Left renal pelvis (tissue), 4 donors: ENCODE data around the gene SIRT3. TPM values are rescaled to one million over a fixed set of nuclear protein-coding genes. Genes with fewer than 3 reads are reported as not detected.

ENCODE experiments used
- DNase-seq, 4 donors: peaks; one replicate each; pipeline ENCODE4 v3.0.0-alpha.2; 2013; ENCODE audit warnings: low read depth in 4 of 4, low spot score in 3 of 4
- polyA plus RNA-seq, 4 donors: library from polyadenylated mRNA; unstranded; fragments of 120-200 nt; gene quantifications; one replicate each; pipeline ENCODE4 v1.2.1, GENCODE V29; 2013; ENCODE audit not compliant: insufficient read length in 4 of 4

Gene SIRT3
- 10 to 100 TPM; 22.6 to 38.2 (median 25.7) TPM for polyA plus RNA-seq

DNA sequence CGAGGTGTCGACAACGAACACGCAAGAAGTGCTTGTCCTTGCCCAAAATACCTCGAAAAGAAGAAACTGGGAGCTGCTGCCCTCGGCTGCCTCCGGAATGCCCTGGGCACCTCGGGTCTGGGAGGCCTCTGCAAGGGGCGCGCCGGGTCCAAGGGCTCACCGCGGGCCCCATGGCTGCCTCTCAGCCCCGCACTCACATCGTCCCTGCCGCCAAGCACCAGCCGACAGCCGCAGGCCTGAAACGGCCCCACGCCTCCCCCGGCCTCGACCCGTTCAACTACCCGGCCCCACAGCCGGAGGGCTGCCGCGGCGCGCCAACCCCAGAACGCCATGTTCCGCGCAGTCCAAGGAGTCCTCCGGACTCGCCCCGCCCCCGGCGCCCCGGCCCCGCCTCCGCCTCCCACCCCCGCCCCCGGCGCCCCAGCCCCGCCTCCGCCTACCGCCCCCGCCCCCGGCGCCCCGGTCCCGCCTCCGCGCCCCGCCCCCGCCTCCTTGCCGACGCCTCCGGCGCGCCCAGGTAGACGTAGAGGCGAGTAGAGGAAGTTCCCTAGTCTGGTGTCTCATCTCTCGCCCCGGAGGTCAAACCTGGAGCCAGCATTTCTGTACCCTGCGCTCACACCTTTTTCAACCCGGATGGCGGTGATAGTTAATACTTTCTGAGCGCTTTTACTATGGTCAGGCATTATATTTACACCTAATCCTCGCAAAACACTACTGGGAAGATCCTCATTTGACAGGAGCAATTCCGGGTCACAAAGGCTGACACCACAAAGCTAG lies at the start of gene SIRT3:
TSS of gene SIRT3 (minus strand) at position 346 of the 777 bp plus-strand sequence. CDS start at position 332, 14 bp downstream.
- DNase-seq, result peak; percentile 55 to 64 (median 58)

DNA sequence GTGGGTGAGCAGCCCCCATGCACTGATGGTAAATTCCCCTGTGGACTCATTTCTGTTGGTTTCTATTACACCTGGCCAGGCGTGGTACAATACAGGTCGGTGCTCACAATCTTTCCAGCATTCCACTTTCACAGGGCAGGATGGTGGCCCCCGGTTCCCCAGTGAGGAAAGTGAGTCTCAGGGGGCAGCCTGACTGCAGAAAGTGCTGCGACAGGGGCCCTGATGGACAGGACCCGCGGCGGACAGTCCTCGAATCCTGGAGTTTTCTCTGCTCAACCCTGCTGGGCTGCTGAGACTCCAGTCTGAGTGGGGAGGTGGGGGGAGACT lies 49.7 kb upstream of the SIRT3 start:
- DNase-seq, result no peak

DNA sequence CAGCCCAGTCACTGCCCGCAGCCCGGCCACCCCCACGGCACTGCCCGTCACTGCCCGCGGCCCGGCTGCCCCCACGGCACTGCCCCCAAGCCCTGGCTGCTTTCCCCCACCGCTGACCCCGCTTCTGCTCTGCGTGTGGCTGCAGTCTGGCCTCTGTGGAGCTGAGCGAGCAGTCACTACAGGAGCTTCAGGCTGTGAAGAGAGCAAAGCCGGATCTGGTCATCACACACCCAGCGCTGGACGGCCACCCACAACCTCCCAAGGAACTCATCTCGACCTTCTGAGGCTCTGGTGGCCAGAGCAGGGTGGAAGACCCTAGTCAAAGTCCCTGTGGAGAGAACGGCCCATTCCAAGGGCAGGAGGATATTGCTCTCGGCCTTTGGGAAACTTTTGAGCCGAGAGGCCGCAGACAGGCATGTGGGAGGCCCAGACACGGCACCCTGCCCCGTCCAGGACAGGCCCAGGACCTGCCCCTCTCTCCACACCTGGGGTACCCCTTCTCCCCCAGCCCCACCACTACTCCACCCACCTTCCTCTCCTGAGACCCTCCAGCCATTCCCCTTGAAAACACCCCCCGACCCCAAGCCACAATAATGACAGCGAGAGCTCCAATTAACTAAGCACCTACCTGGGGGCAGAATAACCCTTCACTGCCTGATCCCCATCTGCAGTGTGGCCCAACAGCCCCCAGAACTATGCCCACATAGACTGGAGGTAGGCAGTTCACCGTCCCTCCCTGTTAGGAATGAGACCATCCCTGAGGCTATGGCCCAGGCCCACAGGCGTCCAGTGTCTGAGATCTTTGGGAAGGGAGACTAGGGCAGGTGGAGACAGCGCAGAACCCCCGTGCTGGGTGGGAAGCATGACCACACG lies 49.1 kb upstream of the SIRT3 start:
- no peak for DNase-seq

DNA sequence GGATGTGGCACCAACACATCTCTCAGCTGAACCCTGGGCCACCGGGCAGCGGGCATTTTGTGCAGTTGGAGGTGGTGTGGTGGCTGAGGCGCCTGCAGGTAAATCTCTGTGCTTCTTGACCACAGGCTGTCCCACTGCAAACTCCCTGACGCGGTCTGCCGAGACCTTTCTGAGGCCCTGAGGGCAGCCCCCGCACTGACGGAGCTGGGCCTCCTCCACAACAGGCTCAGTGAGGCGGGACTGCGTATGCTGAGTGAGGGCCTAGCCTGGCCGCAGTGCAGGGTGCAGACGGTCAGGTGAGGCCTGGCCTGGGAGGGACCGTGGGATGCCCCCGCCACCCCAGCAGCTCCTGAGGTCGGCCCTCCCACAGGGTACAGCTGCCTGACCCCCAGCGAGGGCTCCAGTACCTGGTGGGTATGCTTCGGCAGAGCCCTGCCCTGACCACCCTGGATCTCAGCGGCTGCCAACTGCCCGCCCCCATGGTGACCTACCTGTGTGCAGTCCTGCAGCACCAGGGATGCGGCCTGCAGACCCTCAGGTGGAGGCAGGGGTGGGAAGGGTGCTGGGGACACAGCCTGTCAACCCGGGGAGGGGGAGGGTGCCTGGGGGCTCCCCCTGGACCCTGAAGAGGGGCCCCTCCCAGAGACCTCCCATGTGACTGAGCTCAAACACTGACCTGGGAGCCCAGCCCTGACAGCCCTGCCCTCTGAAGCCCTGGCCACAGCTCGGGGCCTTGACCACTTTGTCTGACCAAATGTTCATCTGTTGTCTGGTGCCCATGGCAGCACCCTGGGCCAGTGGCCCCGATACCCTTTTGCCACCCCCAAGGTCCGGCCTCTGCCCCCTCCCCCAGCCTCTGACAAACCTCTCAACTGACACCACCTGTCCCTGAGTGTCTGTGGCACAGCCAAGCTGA lies 48.2 kb upstream of the SIRT3 start:
- no peak for DNase-seq

DNA sequence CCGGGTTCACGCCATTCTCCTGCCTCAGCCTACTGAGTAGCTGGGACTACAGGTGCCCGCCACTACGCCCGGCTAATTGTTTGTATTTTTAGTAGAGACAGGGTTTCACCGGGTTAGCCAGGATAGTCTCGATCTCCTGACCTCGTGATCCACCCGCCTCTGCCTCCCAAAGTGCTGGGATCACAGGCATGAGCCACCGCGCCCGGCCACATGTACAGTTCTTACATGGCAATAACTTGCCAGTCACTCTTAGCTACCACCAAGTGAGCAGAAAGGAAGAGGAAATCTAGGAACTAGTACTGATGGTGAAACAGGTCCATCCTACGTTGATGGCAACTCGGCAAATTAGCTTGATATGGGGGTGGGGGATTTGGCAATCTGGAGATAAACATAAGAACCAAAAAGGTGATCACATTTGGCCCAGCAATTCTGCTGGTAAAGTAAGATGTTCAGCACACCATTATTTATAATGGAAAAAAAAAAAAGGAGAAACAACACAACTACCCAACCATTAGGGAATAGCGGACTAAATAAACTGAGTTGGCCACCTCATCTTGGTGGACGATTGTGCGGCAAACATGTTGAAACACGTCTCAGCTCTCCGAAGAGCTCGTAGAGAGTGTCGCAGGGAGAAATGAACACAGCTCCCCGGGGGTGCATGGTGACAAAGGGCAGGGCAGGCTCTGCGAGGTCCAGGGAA lies 47.4 kb upstream of the SIRT3 start:
- no peak for DNase-seq

DNA sequence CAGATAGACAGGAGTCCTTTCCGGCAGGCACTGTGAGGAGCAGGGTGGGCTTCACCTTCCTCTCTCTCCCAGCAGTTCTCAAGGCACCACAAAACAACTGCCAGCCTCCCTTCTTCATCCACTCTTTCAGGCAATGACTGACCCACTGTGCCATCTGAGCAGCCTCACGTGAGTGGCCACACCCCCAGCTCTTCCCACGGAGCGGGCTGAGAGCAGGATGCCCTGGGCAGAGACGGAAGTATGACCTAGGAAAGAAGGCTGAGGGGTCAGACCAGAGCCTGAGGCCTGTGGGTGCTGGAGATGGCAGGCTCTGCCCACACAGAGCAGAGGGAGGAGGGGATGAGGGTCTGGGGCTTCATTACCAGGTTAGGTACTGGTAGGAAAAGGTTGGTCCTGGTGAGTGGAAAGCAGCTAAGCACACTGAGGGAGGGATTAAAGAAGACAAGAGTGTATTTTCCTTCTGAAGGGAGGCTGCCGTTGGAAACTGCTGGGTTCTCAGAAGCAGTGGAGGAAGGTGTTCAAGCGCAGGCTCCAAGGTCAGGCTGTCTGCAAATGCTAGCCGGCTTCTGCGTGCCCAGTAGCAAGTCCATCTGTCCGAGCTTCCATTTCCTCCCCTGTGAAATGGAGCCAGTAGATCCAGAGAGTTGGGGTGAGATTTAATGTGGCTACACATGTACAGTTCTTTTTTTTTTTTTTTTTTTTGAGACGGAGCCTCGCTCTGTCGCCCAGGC lies 46.7 kb upstream of the SIRT3 start:
- no peak for DNase-seq

DNA sequence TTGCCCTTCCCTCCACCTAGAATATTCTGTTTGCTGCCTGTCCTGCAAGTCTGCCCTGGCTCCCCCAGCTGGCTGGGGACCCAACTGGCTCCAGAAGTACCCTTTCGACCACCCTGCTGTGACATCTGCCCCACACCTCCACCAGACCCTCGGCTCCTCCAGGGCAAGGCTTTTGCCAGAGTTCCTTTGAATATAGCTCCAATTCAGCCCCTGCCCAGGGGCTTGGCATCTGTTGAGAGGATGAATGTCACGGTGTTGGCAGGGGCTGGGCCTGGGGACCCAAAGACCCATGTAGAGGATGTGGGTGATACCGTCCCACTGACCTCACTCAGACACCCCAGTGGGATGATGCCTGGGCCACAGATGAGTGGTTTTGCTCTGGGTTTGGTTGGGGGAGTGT lies 46.0 kb upstream of the SIRT3 start:
- DNase-seq, result no peak

DNA sequence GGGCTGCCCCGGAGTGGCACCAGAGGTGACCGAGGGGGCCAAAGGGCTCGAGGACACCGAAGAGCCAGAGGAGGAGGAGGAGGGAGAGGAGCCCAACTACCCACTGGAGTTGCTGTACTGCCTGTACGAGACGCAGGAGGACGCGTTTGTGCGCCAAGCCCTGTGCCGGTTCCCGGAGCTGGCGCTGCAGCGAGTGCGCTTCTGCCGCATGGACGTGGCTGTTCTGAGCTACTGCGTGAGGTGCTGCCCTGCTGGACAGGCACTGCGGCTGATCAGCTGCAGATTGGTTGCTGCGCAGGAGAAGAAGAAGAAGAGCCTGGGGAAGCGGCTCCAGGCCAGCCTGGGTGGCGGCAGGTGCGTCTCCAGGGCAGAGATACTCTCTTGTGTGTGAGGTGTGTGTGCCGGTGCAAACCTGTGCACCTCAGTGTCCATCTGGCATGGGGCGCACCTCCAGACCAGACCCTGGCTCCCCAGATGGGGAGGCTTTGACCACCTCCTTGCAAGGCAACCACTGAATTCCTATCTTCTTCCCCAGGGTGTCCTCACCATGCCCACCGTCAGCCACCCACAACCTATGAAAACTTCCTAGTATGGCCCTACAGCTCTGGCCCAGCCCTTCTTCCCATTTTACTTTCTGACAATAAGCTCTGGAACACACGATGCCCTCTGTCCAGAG lies 45.5 kb upstream of the SIRT3 start:
- no peak for DNase-seq

DNA sequence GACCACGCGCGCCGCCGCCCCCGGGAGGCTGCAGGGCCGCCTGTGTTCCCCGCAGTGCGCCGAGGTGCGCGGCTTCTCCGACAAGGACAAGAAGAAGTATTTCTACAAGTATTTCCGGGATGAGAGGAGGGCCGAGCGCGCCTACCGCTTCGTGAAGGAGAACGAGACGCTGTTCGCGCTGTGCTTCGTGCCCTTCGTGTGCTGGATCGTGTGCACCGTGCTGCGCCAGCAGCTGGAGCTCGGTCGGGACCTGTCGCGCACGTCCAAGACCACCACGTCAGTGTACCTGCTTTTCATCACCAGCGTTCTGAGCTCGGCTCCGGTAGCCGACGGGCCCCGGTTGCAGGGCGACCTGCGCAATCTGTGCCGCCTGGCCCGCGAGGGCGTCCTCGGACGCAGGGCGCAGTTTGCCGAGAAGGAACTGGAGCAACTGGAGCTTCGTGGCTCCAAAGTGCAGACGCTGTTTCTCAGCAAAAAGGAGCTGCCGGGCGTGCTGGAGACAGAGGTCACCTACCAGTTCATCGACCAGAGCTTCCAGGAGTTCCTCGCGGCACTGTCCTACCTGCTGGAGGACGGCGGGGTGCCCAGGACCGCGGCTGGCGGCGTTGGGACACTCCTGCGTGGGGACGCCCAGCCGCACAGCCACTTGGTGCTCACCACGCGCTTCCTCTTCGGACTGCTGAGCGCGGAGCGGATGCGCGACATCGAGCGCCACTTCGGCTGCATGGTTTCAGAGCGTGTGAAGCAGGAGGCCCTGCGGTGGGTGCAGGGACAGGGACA lies 44.8 kb upstream of the SIRT3 start:
- no peak for DNase-seq

DNA sequence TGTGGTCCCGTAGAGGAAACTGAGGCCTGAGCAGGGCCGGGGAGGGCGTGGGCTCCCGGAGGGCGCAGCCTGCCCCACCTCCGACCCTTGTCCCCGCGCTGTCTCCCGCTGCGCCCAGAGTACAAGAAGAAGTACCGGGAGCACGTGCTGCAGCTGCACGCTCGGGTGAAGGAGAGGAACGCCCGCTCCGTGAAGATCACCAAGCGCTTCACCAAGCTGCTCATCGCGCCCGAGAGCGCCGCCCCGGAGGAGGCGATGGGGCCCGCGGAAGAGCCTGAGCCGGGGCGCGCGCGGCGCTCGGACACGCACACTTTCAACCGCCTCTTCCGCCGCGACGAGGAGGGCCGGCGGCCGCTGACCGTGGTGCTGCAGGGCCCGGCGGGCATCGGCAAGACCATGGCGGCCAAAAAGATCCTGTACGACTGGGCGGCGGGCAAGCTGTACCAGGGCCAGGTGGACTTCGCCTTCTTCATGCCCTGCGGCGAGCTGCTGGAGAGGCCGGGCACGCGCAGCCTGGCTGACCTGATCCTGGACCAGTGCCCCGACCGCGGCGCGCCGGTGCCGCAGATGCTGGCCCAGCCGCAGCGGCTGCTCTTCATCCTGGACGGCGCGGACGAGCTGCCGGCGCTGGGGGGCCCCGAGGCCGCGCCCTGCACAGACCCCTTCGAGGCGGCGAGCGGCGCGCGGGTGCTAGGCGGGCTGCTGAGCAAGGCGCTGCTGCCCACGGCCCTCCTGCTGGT lies 44.0 kb upstream of the SIRT3 start:
- no peak for DNase-seq

DNA sequence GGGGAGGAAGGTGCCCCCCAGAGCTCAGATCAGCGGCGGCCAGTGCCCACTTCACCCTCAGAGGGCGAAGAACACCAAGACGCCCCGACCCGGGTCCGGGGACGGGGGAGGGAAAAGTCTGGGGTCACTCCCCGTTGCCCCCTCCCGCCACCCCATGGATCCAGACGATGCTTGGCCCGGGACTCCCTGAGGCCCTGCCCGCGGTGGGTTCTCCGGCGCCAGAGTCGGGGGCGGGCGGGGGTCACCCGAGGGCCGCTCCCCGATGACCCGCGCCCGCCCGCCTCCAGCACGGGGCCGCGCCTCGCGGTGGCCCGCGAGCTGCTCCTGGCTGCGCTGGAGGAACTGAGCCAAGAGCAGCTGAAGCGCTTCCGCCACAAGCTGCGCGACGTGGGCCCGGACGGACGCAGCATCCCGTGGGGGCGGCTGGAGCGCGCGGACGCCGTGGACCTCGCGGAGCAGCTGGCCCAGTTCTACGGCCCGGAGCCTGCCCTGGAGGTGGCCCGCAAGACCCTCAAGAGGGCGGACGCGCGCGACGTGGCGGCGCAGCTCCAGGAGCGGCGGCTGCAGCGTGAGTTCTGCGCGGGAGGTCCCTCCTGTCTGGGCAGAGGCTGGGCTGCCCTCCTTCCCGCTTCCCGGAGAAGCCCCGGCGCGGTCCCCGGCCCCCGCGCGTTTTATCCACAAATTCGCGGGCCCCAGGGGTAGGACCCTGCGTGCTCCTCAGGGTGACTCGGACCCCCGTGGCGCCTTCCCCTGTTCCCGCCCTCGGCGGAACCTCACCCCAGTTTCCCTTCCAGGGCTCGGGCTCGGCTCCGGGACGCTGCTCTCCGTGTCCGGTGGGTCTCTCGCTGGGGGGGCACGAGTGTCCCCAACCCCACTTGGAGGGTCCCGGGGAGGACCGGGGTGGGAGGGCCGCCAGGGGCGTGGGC lies 43.2 kb upstream of the SIRT3 start:
- DNase-seq, result no peak

DNA sequence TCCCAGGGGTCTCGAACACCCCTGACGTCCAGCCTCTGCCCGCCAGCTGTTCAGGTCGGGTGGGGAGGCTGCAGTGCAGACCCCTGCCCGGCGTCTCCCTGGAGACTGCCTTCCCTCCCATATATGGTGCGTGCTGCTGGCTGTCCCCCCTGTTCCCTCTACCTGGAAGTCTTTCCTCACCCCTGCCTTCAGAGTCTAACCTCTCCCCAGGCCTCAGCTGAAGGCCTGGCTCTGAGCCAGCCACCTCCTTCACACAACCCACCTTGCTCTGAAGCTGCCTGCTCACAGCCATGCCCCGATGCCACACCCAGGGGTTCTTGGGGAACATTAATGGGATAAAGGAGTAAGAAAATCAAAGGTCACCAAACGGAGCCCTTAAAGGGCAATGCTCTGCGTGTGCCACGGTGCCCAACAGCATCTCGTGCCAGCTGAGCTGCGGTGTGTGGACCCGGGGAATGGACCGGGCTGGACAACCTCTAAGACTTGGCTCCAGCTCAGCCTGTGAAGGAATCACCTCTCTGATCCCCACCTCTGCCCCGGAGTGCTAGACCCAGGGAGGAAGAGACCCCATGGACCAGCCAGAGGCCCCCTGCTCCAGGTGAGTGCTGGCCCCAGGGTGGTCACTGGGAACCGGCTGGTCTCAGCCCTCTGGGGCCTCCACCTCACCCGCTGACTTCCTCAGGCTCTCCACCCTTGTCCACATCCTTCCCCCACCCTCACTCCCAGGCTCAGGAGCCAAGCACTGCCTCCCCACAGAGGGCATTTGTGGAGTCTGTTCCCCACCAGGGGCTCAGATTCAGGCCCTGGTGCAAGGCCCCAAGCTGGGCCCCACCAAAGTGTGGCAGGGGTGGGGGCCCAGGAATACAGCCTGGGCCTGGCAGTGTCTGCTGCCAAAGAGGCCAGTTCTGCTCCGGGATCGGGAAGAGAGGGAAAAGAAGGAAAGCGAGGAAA lies 42.1 kb upstream of the SIRT3 start, which contains the start of gene NLRP6:
TSS of gene NLRP6 (plus strand) at position 407 of the 951 bp plus-strand sequence. CDS start at position 570, 163 bp downstream.
- no peak for DNase-seq

DNA sequence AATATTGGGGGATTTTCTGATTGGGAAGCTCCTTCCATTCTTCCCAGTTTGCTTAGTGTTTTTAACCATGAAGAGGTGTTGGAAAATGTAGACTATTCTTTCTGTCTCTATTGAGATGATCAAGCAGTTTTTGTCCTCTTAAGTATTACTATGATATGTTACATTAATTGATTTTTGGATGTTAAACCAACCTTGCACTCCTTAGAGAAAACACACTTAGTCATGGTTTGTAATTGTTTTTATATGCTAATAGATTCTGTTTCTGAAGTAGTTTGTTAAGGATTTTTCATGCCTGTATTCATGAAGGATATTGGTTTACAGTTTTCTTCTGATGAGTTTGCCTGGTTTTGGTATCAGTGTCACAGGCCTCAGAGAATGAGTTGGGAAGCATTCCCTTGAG lies 40.1 kb upstream of the SIRT3 start:
- no peak for DNase-seq

DNA sequence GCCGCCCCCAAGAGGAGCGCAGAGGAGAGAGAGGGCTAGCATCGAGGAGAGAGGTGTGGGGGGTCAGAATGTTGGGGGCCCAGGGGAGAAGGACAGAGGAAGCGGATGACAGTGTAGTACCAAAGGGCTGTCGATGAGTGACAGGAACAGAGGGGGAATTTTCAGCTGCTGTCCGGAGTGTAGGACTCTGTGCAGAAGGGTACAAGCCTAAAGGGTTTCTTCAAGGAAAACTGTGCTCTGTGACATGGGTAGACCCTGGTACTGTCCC lies 36.7 kb upstream of the SIRT3 start:
- DNase-seq, result no peak

DNA sequence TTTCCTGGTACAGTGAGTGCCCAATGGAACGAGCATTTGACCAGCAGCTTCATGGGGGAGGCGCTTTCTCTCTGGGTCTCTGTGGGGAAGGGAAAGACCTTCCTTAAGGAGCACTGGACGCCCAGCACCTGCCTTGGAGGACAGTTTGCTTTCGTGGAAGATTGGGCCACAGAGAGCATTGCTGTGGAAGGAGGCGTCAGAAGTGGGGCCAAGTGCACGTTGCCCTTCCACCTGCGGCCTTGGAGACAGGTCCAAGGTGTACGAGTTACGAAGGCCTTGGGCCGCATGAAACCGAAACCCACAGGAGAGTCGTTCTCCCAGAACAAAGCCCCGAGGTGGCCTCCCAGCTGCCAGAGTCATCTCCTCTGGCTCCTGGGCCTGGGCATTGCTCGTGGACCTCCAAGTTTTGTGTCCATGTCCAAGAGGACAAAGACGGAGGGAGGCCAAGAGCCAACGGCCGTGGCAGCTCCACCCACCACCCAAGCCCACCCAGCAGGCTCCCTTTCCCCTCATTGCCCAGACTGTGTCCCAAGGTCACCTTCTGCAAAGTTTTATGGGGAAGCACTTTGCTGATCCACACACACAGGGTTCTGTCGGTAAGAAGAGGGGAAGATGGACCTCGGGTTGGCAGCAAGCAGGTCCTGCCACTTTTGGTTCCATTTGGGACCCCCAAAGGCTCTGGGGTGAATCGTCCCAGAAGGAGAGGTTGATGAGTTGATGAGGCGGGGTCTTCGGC lies 36.2 kb upstream of the SIRT3 start:
- no peak for DNase-seq
